IMR-90 (cell line): Measurements from ENCODE around the gene COL23A1. TPM values are rescaled to one million over a fixed set of nuclear protein-coding genes. Genes with fewer than 3 reads are reported as not detected.

Experiments
- ATAC-seq: fragments of 200-7000 bp; cut with Tn5 transposase; 2 replicates; pipeline ENCODE4 v1.9.1; 2020; ENCODE audit warnings: low read depth, mild to moderate bottlenecking, moderate library complexity
- BruUV-seq: library from RNA; stranded (reverse); fragments of 400-500 nt; replicated peaks from 2 replicates; lab custom pipeline; 2021; lab: Mats Ljungman, UMichigan
- CTCF ChIA-PET: fragments of 300-600 bp; formaldehyde crosslinking; extraction: SDS; loops from one replicate; lab custom pipeline; 2021; ENCODE audit warnings: antibody characterized with exemption; lab: Yijun Ruan, JAX
- POLR2A ChIA-PET: fragments of 300-600 bp; sonication (Branson Sonifier 250); formaldehyde crosslinking; loops from one replicate; lab custom pipeline; 2022; ENCODE audit warnings: antibody characterized with exemption; ENCODE audit not compliant: unreplicated experiment; lab: Charles Lee
- DNase-seq: peaks from one replicate; pipeline ENCODE4 v3.0.0; 2013
- H2AFZ ChIP-seq: replicated peaks from 2 replicates; pipeline ENCODE3; 2013; ENCODE audit warnings: low read length, mild to moderate bottlenecking; ENCODE audit not compliant: poor library complexity
- H2AK5ac ChIP-seq: 2 replicates; pipeline ENCODE4 v1.6.1; 2013; ENCODE audit warnings: low read depth, low read length, inconsistent platforms
- H2AK9ac ChIP-seq: replicated peaks from 2 replicates; pipeline ENCODE3; 2013; ENCODE audit warnings: mild to moderate bottlenecking, low read depth, low read length, moderate library complexity; ENCODE audit not compliant: poor library complexity
- H2BK120ac ChIP-seq: 2 replicates; pipeline ENCODE4 v1.6.1; 2013; ENCODE audit warnings: low read depth, low read length, inconsistent platforms
- H2BK15ac ChIP-seq: 3 replicates; pipeline ENCODE4 v1.6.1; 2013; ENCODE audit warnings: low read depth, low read length, inconsistent platforms
- H2BK20ac ChIP-seq: 2 replicates; pipeline ENCODE4 v1.6.1; 2013; ENCODE audit warnings: low read depth, mild to moderate bottlenecking, inconsistent platforms, low read length, moderate library complexity
- H2BK5ac ChIP-seq: 2 replicates; pipeline ENCODE4 v1.6.1; 2013; ENCODE audit warnings: mild to moderate bottlenecking, low read depth, low read length, inconsistent platforms; ENCODE audit not compliant: poor library complexity, severe bottlenecking
- H3K14ac ChIP-seq: replicated peaks from 2 replicates; pipeline ENCODE4 v1.6.1; 2013; ENCODE audit warnings: low read depth, low read length, inconsistent platforms
- H3K18ac ChIP-seq: 2 replicates; pipeline ENCODE4 v1.6.1; 2013; ENCODE audit warnings: low read depth, low read length, control low read depth
- H3K23ac ChIP-seq: 2 replicates; pipeline ENCODE4 v1.6.1; 2013; ENCODE audit warnings: low read depth, low read length, inconsistent platforms
- H3K27ac ChIP-seq: 2 replicates; pipeline ENCODE4 v1.5.1; 2013; ENCODE audit warnings: mild to moderate bottlenecking, control low read depth, low read length; ENCODE audit not compliant: insufficient read depth
- H3K27me3 ChIP-seq: 2 replicates; pipeline ENCODE4 v1.6.1; 2013; ENCODE audit warnings: low read length; ENCODE audit not compliant: control insufficient read depth, insufficient read depth
- H3K36me3 ChIP-seq: 2 replicates; pipeline ENCODE4 v1.6.1; 2013; ENCODE audit warnings: low read length, mixed read lengths; ENCODE audit not compliant: control insufficient read depth, insufficient read depth
- H3K4ac ChIP-seq: 2 replicates; pipeline ENCODE4 v1.6.1; 2013; ENCODE audit warnings: low read depth, low read length, inconsistent platforms
- H3K4me1 ChIP-seq: 2 replicates; pipeline ENCODE4 v1.6.1; 2013; ENCODE audit warnings: low read length, mixed read lengths; ENCODE audit not compliant: control insufficient read depth, insufficient read depth
- H3K4me2 ChIP-seq: 2 replicates; pipeline ENCODE4 v1.6.1; 2013; ENCODE audit warnings: low read depth, mild to moderate bottlenecking, control low read depth, low read length, moderate library complexity
- H3K4me3 ChIP-seq: 2 replicates; pipeline ENCODE4 v1.5.1; 2013; ENCODE audit warnings: low read depth, mild to moderate bottlenecking, control low read depth, low read length, moderate library complexity; ENCODE audit not compliant: insufficient read depth
- H3K56ac ChIP-seq: 2 replicates; pipeline ENCODE4 v1.6.1; 2013; ENCODE audit warnings: low read length, inconsistent platforms; ENCODE audit not compliant: insufficient read depth; ENCODE audit errors: extremely low read depth
- H3K79me1 ChIP-seq, 2 experiments: 2 replicates each; pipeline ENCODE4 v1.6.1; 2013; ENCODE audit warnings: low read length in 2 of 2, inconsistent platforms in 1 of 2, low read depth in 1 of 2
- H3K9ac ChIP-seq: 2 replicates; pipeline ENCODE4 v1.6.1; 2013; ENCODE audit warnings: low read depth, low read length, control low read depth
- H3K9me1 ChIP-seq: 2 replicates; pipeline ENCODE4 v1.6.1; 2013; ENCODE audit warnings: low read length, inconsistent platforms; ENCODE audit not compliant: insufficient read depth
- H3K9me3 ChIP-seq: 2 replicates; pipeline ENCODE4 v1.6.1; 2013; ENCODE audit warnings: low read length; ENCODE audit not compliant: control insufficient read depth, insufficient read depth
- H4K20me1 ChIP-seq: 2 replicates; pipeline ENCODE4 v1.6.1; 2013; ENCODE audit warnings: low read length, inconsistent platforms; ENCODE audit not compliant: insufficient read depth
- H4K5ac ChIP-seq: 2 replicates; pipeline ENCODE4 v1.6.1; 2013; ENCODE audit warnings: mild to moderate bottlenecking, low read depth, low read length, control low read depth
- H4K8ac ChIP-seq, 2 experiments: 2 replicates each; pipeline ENCODE4 v1.6.1; 2013; ENCODE audit warnings: low read depth in 2 of 2, low read length in 2 of 2, control low read depth in 1 of 2, inconsistent platforms in 1 of 2
- H4K91ac ChIP-seq: 2 replicates; pipeline ENCODE4 v1.6.1; 2013; ENCODE audit warnings: low read depth, low read length, inconsistent platforms; ENCODE audit not compliant: insufficient read depth
- BHLHE40 ChIP-seq: fragments of 150-350 bp; IDR thresholded peaks from 2 replicates; pipeline ENCODE4 v1.6.1; 2016; ENCODE audit warnings: mild to moderate bottlenecking, low read depth, low read length
- CEBPB ChIP-seq: IDR thresholded peaks from 2 replicates; pipeline ENCODE4 v1.6.1; 2012; ENCODE audit warnings: low read depth, low read length, improper control_type of control experiment
- CHD1 ChIP-seq: IDR thresholded peaks from 2 replicates; pipeline ENCODE4 v1.6.1; 2012; ENCODE audit warnings: low read depth, low read length, improper control_type of control experiment
- ELK1 ChIP-seq: fragments of 150-350 bp; IDR thresholded peaks from 2 replicates; pipeline ENCODE4 v1.6.1; 2016; ENCODE audit warnings: low read depth, mild to moderate bottlenecking, low read length, moderate library complexity, borderline replicate concordance
- FOS ChIP-seq: fragments of 150-350 bp; IDR thresholded peaks from 2 replicates; pipeline ENCODE4 v1.6.1; 2016; ENCODE audit warnings: low read depth, low read length
- MAFK ChIP-seq: IDR thresholded peaks from 2 replicates; pipeline ENCODE4 v1.6.1; 2012; ENCODE audit warnings: low read depth, low read length, improper control_type of control experiment
- MAZ ChIP-seq: IDR thresholded peaks from 2 replicates; pipeline ENCODE4 v1.6.1; 2012; ENCODE audit warnings: low read depth, mild to moderate bottlenecking, low read length, improper control_type of control experiment, moderate library complexity, borderline replicate concordance
- MXI1 ChIP-seq: IDR thresholded peaks from 2 replicates; pipeline ENCODE4 v1.6.1; 2012; ENCODE audit warnings: low read depth, mild to moderate bottlenecking, low read length, moderate library complexity, borderline replicate concordance
- NFE2L2 ChIP-seq: fragments of 150-350 bp; IDR thresholded peaks from 2 replicates; pipeline ENCODE4 v1.6.1; 2016; ENCODE audit warnings: low read depth, mild to moderate bottlenecking, low read length
- RAD21 ChIP-seq: IDR thresholded peaks from 2 replicates; pipeline ENCODE4 v1.6.1; 2012; ENCODE audit warnings: low read length, improper control_type of control experiment
- RCOR1 ChIP-seq: IDR thresholded peaks from 2 replicates; pipeline ENCODE4 v1.6.1; 2012; ENCODE audit warnings: mild to moderate bottlenecking, low read length, improper control_type of control experiment; ENCODE audit not compliant: insufficient replicate concordance
- SMC3 ChIP-seq: fragments of 150-350 bp; IDR thresholded peaks from 2 replicates; pipeline ENCODE4 v1.6.1; 2016; ENCODE audit warnings: low read depth, mild to moderate bottlenecking, antibody characterized with exemption, low read length, moderate library complexity
- USF2 ChIP-seq: fragments of 150-350 bp; IDR thresholded peaks from 2 replicates; pipeline ENCODE4 v1.6.1; 2017; ENCODE audit warnings: mild to moderate bottlenecking, antibody characterized with exemption, low read length, low read depth
- WGBS, 2 experiments: methylation state at CpG; one replicate each; pipeline versions ENCODE4 v1.1.5 to v1.1.7; 2013; ENCODE audit warnings: missing lambda C conversion rate in 2 of 2; ENCODE audit not compliant: insufficient read length in 1 of 2; ENCODE audit errors: extremely low coverage in 2 of 2; 5-methylcytosine and 5-hydroxymethylcytosine counted together
- dilution Hi-C: fragments of 300-500 bp; cut with HindIII; formaldehyde crosslinking; loops from one replicate; pipeline ENCODE4 v1.14.3; 2018; ENCODE audit warnings: low sequenced_read_pairs; ENCODE audit not compliant: unreplicated experiment
- in situ Hi-C: fragments of 300-500 bp; cut with MboI; formaldehyde crosslinking; loops from 3 replicates; pipeline ENCODE4 v1.14.3; 2019; ENCODE audit warnings: low sequenced_read_pairs, inconsistent platforms, mixed read lengths
- intact Hi-C: fragments of 100-400 bp; cut with micrococcal nuclease; formaldehyde crosslinking; loops from 2 replicates; pipeline ENCODE4 v1.10.0; 2022
- polyA plus RNA-seq, 3 experiments: library from polyadenylated mRNA; depleted of rRNA; stranded (reverse); fragments of >200 nt; gene quantifications; 2 replicates each; pipeline ENCODE4 v1.2.3, GENCODE V29; 2012; ENCODE audit warnings: low replicate concordance in 1 of 3
- total RNA-seq: library from RNA; depleted of rRNA; stranded (reverse); fragments of >200 nt; gene quantifications from 2 replicates; pipeline ENCODE4 v1.2.3, GENCODE V29; 2012

Gene COL23A1
- total and polyA plus RNA-seq, 2 of the 4 experiments (the other 2 are of a cell fraction): not detected

DNA sequence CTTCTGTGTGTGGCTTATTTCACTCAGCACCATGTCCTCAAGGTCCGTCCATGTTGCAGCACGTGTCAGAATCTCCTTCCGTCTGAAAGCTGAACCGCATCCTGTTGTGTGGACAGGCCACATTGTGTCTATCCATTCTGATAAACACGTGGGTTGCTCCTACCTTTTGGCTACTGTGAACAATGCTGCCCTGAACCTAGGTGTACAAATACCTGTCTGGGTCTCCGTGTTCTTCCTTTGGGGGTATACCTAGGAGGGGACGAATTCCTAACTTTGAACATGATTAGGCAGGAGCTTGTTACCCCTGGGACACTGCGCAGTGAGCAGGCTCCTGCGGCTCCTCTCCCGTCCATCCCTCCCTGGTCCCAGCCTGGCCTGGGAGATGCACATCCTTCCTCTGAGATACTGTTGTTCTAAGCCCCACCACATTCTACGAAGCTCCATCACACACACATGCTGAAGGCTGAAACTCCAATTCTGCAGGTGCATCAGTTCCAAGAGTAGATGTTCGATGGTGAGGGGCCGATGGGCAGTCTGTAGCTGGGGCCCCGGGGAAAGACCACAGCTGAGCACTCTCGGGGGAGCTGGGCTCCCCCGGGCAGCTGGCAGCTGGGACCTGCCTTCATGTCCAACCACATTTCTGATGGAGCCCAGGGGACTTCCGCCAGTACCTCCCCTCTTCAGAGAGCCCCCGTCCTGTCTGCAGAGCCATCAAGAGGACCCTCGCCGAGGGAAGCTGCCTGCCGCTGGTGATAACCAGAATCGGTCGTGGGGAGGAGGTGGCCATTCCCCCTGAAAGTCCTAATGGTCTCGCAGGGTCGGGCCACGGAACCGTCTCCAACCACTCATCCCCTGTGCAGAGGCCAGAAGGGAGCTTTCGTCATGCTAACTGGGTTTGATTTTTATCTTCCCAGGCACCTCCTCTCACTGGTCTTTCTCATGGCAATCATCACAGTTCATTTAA, 120.9 kb downstream of the COL23A1 start:
- no peak for ATAC-seq
- no peak overlapping the region for H2BK20ac ChIP-seq
- H3K79me1 ChIP-seq: no peaks in the 10 kb centered on the region
- no peak overlapping the region for H4K5ac ChIP-seq
- no peak for DNase-seq
- no peak overlapping the region for H2BK5ac ChIP-seq
- 0 out of 2 replicates have a peak, but pooled peaks cover 3% of the 10 kb centered on the region for H3K9me1 ChIP-seq
- H2AK9ac ChIP-seq: no peak overlapping the region
- H3K4ac ChIP-seq: no peak overlapping the region
- peak overlapping the region; percentile 21 for H2AFZ ChIP-seq
- H2BK120ac ChIP-seq: no peak overlapping the region
- H3K36me3 ChIP-seq: no peaks in the 10 kb centered on the region
- H3K4me1 ChIP-seq: peaks cover 3% of the 10 kb centered on the region; the same call in 1 of the 2 replicates
- no TSS peak for BruUV-seq
- no peak overlapping the region for H3K14ac ChIP-seq
- H3K4me3 ChIP-seq: no peak overlapping the region
- H2BK15ac ChIP-seq: no peak overlapping the region
- no peaks in the 10 kb centered on the region; the same call in 1 of the 2 replicates for H4K20me1 ChIP-seq
- intact Hi-C loops (no loop called here), dilution Hi-C loops (no loop called here), in situ Hi-C loops (no loop called here)
- TF ChIP-seq CHD1 (no peak), CEBPB (no peak), RCOR1 (no peak), NFE2L2 (no peak), MXI1 (no peak), FOS (no peak), SMC3 (no peak), BHLHE40 (no peak), ELK1 (no peak), MAFK (no peak), USF2 (no peak), RAD21 (no peak), MAZ (no peak)
- no peak overlapping the region for H4K8ac ChIP-seq
- no peak overlapping the region for H3K18ac ChIP-seq
- H3K27ac ChIP-seq: no peak overlapping the region
- H2AK5ac ChIP-seq: peak overlapping the region; percentile 28; the same call in 1 of the 2 replicates
- 82% methylated on average over 7 of the region's 28 CpGs; no CpG with 5 or more reads in 1 of the 2 experiments for WGBS, 2 experiments
- no peak overlapping the region for H3K56ac ChIP-seq
- no peak overlapping the region for H3K23ac ChIP-seq
- ChIA-PET POLR2A (no interaction called here), CTCF (no interaction called here)
- H3K9ac ChIP-seq: no peak overlapping the region
- H3K27me3 ChIP-seq: no peaks in the 10 kb centered on the region
- no peak overlapping the region for H3K4me2 ChIP-seq
- no peaks in the 10 kb centered on the region for H3K9me3 ChIP-seq
- H4K91ac ChIP-seq: no peak overlapping the region
